NCI-H82 treated with DMSO at 0.1 percent for 48 hours (cell line): ENCODE results near the gene RPS6KL1.

Experiments
- DNase-seq: peaks from one replicate; lab custom pipeline; 2025; ENCODE audit not compliant: unreplicated experiment; lab: John Stamatoyannopoulos, UW

The RPS6KL1 gene

DNA sequence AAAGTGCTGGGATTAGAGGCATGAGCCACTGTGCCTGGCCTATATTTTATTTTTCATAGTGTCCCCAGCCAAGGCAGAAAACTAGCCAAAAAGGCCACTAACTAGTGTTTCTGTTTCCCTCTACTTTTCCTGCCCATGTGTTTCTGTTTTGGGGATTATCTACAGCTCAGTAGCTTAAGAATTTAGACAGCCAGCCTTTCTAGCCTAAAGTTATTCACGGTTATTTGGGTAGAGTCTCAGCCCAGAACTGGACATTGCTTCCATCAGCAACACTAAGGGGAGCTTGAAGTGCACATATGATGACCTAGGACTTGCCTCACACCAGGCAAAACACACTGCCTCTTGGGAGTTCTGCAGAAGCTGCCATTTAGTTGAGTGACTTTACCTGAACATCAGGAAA, 65.0 kb downstream of the RPS6KL1 start:
- no peak for DNase-seq

- no peak for DNase-seq
Measured at GRCh38 chr14:74856366-74856765, 66.7 kb downstream of the RPS6KL1 start.

DNA sequence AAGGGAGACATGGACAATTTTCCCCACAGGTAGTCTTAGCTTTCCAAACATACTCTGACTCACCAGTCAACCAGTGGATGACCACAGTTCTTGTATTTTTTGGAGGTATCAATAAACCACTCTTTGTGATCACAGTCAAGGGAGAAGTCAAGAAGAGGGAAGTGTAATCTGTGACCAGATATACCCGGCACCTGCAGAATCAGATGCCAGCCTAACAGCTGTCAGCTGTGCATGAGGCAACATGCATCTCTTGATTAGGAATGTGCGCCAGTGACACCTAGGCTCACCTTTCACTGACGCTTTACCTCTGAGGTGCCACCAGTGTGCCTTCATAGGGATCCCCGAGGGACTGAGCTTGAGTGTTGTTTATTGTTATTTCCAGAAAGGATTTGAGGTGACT, 67.1 kb downstream of the RPS6KL1 start:
- DNase-seq = no peak

DNA sequence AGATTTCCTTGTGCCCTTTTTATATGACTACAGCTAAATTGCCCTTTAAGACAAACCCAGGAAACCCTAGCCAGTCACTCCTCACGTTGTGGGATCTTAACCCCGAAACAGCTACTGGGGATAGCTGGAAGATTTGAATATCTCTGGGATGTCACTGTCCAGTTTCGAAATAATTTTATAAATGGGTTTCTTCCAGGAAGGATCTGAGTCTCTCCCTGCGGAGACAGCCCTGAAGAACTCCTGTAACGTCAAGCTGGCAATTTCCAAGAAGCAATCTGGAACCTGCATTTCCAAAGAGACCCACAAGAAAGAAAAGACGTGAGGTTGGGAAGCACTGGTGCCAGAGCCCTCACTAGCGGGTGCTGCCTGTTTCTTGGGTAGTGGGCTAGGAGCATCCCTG, 68.0 kb downstream of the RPS6KL1 start:
- no peak for DNase-seq
